Endothelial cell of umbilical vein (primary cell): ENCODE results near the gene NHLRC4. TPM values are rescaled to one million over a fixed set of nuclear protein-coding genes. Genes with fewer than 3 reads are reported as not detected.

ENCODE experiments used
- BruUV-seq: library from RNA; stranded (reverse); fragments of 400-500 nt; replicated peaks from 2 replicates; lab custom pipeline; 2021; lab: Mats Ljungman, UMichigan
- CTCF ChIA-PET: fragments of 300-600, 350-600 bp; sonication (Branson Sonifier 250); formaldehyde crosslinking; loops from one replicate; lab custom pipeline; 2021; ENCODE audit warnings: antibody characterized with exemption, inconsistent platforms; lab: Charles Lee
- POLR2A ChIA-PET: fragments of 300-600, 350-600 bp; sonication (Branson Sonifier 250); formaldehyde crosslinking; loops from one replicate; lab custom pipeline; 2021; ENCODE audit warnings: antibody characterized with exemption, inconsistent platforms; lab: Charles Lee
- DNase-seq: peaks from one replicate; pipeline ENCODE4 v3.0.0-alpha.2; 2011; ENCODE audit warnings: low read depth, low spot score
- FAIRE-seq: peaks from 2 replicates; lab custom pipeline; 2011; peaks lifted over from hg19 to GRCh38; lab: Jason Lieb, UNC
- H2AFZ ChIP-seq: 2 replicates; pipeline ENCODE4 v1.6.0; 2012; ENCODE audit warnings: low read depth, low read length, control low read depth, inconsistent platforms
- H3K27ac ChIP-seq: 2 replicates; pipeline ENCODE4 v1.5.1; 2011; ENCODE audit warnings: low read depth, mild to moderate bottlenecking, control low read depth, low read length, moderate library complexity; ENCODE audit not compliant: insufficient read depth
- H3K27me3 ChIP-seq, 2 experiments: 2 replicates each; pipeline versions ENCODE4 v1.6.0 to v1.6.1; 2011; ENCODE audit warnings: low read length in 2 of 2, mixed read lengths in 1 of 2; ENCODE audit not compliant: control insufficient read depth in 2 of 2, insufficient read depth in 2 of 2
- H3K36me3 ChIP-seq, 2 experiments: 2 replicates in 1 of 2; 3 replicates in 1 of 2; pipeline ENCODE4 v1.5.1; 2011; ENCODE audit warnings: low read length in 2 of 2, mild to moderate bottlenecking in 1 of 2, moderate library complexity in 1 of 2; ENCODE audit not compliant: control insufficient read depth in 2 of 2, insufficient read depth in 2 of 2; ENCODE audit errors: extremely low read depth in 1 of 2
- H3K4me1 ChIP-seq: 3 replicates; pipeline ENCODE4 v1.5.1; 2011; ENCODE audit warnings: mild to moderate bottlenecking, low read length; ENCODE audit not compliant: control insufficient read depth, insufficient read depth; ENCODE audit errors: extremely low read depth
- H3K4me2 ChIP-seq: 2 replicates; pipeline ENCODE4 v1.6.1; 2011; ENCODE audit warnings: low read length, control low read depth, mixed read lengths; ENCODE audit not compliant: insufficient read depth
- H3K4me3 ChIP-seq, 3 experiments: fragments of 200-600 bp in 1 of 3; sonication (generic), shearing (Covaris generic) in 1 of 3; replicated peaks in 1 of 3; 2 replicates each; pipeline ENCODE4 v1.5.1; 2011 to 2016; ENCODE audit warnings: control low read depth in 3 of 3, low read length in 3 of 3, mild to moderate bottlenecking in 2 of 3, inconsistent platforms in 1 of 3, low read depth in 1 of 3, moderate library complexity in 1 of 3; ENCODE audit not compliant: insufficient read depth in 1 of 3
- H3K79me2 ChIP-seq: 2 replicates; pipeline ENCODE4 v1.6.0; 2012; ENCODE audit warnings: low read length, inconsistent platforms; ENCODE audit not compliant: control insufficient read depth, insufficient read depth
- H3K9ac ChIP-seq: replicated peaks from 2 replicates; pipeline ENCODE3; 2011; ENCODE audit warnings: low read length, control low read depth; ENCODE audit not compliant: insufficient read depth; ENCODE audit errors: extremely low read depth
- H3K9me1 ChIP-seq: replicated peaks from 3 replicates; pipeline ENCODE4 v1.6.0; 2011; ENCODE audit warnings: mild to moderate bottlenecking, low read length; ENCODE audit not compliant: control insufficient read depth, insufficient read depth; ENCODE audit errors: extremely low read depth
- H3K9me3 ChIP-seq: replicated peaks from 2 replicates; pipeline ENCODE4 v1.5.1; 2012; ENCODE audit warnings: low read length, inconsistent platforms; ENCODE audit not compliant: control insufficient read depth, insufficient read depth
- H4K20me1 ChIP-seq: replicated peaks from 2 replicates; pipeline ENCODE3; 2011; ENCODE audit warnings: mild to moderate bottlenecking, low read length; ENCODE audit not compliant: control insufficient read depth, insufficient read depth; ENCODE audit errors: extremely low read depth
- CTCF ChIP-seq, 2 donors: IDR thresholded peaks; 1 replicate in 1 of 2; 2 replicates in 1 of 2; pipeline ENCODE4 v1.5.1; 2011; ENCODE audit warnings: low read length in 2 of 2, mild to moderate bottlenecking in 2 of 2, moderate library complexity in 2 of 2, control low read depth in 1 of 2, inconsistent platforms in 1 of 2, low read depth in 1 of 2; ENCODE audit not compliant: insufficient read depth in 1 of 2; ENCODE audit errors: extremely low read depth in 1 of 2
- EZH2 ChIP-seq: IDR thresholded peaks from 2 replicates; pipeline ENCODE4 v1.6.1; 2012; ENCODE audit warnings: borderline replicate concordance, low read depth, mild to moderate bottlenecking, moderate library complexity, low read length, inconsistent platforms; ENCODE audit not compliant: severe bottlenecking
- JUN ChIP-seq: IDR thresholded peaks from 2 replicates; pipeline ENCODE4 v1.6.1; 2011; ENCODE audit warnings: borderline replicate concordance, low read depth; ENCODE audit not compliant: insufficient read length, insufficient read depth
- MAX ChIP-seq: IDR thresholded peaks from 2 replicates; pipeline ENCODE4 v1.6.1; 2011; ENCODE audit not compliant: insufficient read depth, insufficient read length
- MYC ChIP-seq: IDR thresholded peaks from one replicate; pipeline ENCODE4 v1.6.1; 2011; ENCODE audit warnings: mild to moderate bottlenecking, low read depth, low read length
- POLR2AphosphoS5 ChIP-seq: IDR thresholded peaks from 2 replicates; pipeline ENCODE4 v1.6.1; 2012; ENCODE audit warnings: low read depth, mild to moderate bottlenecking, control low read depth, low read length, moderate library complexity; ENCODE audit not compliant: insufficient read depth
- dilution Hi-C: fragments of 300-500 bp; cut with MboI; formaldehyde crosslinking; loops from one replicate; pipeline ENCODE4 v1.15.0; 2019; ENCODE audit warnings: low sequenced_read_pairs; ENCODE audit not compliant: extremely low pct_ligation_motif_present
- intact Hi-C: fragments of 100-400 bp; cut with micrococcal nuclease; formaldehyde crosslinking; loops from one replicate; pipeline ENCODE4 v1.10.0; 2022
- polyA plus RNA-seq, 4 experiments: library from polyadenylated mRNA; depleted of rRNA in 3 of 4; stranded (reverse) in 3 of 4; unstranded in 1 of 4; fragments of >200 nt; gene quantifications; 2 replicates each; pipeline versions ENCODE4 v1.2.1 to v1.2.3, GENCODE V29; 2011 to 2012; ENCODE audit warnings: missing spikeins in 1 of 4
- total RNA-seq: library from RNA; stranded (reverse); gene quantifications from 2 replicates; pipeline ENCODE4 v1.2.3, GENCODE V29; 2021

The NHLRC4 gene
- total and polyA plus RNA-seq, 2 donors (not counting 3 experiments of a cell fraction or from before 2014, with no cell fraction given) = 0.73 to 0.94 TPM

- H3K36me3 ChIP-seq = no peaks in the 10 kb centered on the region
- dilution Hi-C loops (no loop called here), intact Hi-C loops (loop anchor here (5.0 kb wide), 1 partner anchor 40 kb away; the partner anchor contains the start of gene CAPN15)
- no peak overlapping the region for H3K4me3 ChIP-seq
- H2AFZ ChIP-seq = peak overlapping the region; percentile 62
- TF ChIP-seq MAX = no peak
- TF ChIP-seq JUN = no peak
- no peak for TF ChIP-seq CTCF (IDR thresholded peaks at IDR 0.05; ENCODE audit: extremely low read depth in 1 of 2, insufficient read depth in 1 of 2, low read depth in 1 of 2, low read length in 2 of 2)
- TF ChIP-seq MYC = no peak
- no peak for TF ChIP-seq POLR2AphosphoS5
- no peak for TF ChIP-seq EZH2
- no peak overlapping the region for H3K9ac ChIP-seq
- no peak overlapping the region for H3K27ac ChIP-seq
- FAIRE-seq = no peak
- DNase-seq = no peak
- H3K4me1 ChIP-seq = peaks cover 24% of the 10 kb centered on the region
- no peaks in the 10 kb centered on the region for H4K20me1 ChIP-seq
- POLR2A ChIA-PET = no interaction called here
- H3K27me3 ChIP-seq = no peaks in the 10 kb centered on the region
- CTCF ChIA-PET = interaction anchor here (0.9 to 1.9 kb wide), 3 partner anchors 9 to 40 kb away, joined by 3 to 9 read pairs (median 3); partner anchors contain the start of gene CAPN15
- BruUV-seq = no TSS peak
- no peaks in the 10 kb centered on the region for H3K9me3 ChIP-seq
- H3K9me1 ChIP-seq = no peaks in the 10 kb centered on the region
- peaks cover 13% of the 10 kb centered on the region for H3K79me2 ChIP-seq
- no peak overlapping the region for H3K4me2 ChIP-seq
Measured at GRCh38 chr16:567373-568256, 810 bp downstream of the NHLRC4 start.
